ENCODE results near the gene ERICH2.

ERICH2 gene

DNA sequence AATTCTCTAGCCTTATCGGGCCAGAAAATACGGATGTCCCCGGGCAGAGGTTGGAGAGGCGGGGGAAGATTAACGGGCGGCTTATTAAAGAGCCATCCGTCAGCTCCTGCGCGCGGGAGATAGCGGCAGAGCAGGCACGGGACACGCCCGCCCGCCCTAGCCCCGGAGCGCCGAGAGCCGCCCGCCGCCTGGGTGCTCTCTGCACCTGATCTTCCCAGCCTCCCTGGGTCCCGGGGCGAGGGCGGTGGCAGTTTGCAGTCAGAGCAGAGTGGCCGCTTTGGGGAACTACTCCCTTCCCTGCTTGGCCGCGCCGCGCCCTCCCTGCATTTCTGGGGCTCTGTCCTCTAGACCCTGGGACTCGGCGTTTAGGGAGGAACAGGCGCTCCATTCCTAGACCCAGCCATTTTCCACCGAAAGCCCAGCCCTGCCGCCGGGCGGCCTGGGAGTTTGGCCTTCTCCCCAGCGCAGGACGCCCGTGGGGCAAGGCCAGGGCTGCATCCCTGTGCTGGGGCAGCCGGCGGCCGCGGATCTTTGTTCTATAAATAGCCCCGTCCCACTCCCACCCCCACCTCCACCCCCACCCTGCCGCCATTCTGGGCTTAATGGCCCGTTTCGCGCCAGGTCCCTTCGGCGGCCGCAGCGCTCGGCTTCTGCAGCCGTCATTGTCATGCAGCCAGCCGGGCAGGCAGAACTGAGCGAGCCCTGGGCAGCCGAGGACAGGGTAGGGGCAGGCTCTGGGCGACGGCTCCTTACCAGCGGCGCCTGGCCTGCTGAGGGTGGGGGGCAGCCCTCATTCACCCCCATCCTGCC lies 53.1 kb downstream of the ERICH2 start:
- peak overlapping the region; percentile 98 for H3K4me2 ChIP-seq (ENCODE audit: low read length)
- H2AK5ac ChIP-seq (ENCODE audit: low read length), result no peak overlapping the region
- peak overlapping the region; percentile 65 for H3K18ac ChIP-seq (ENCODE audit: low read length)
- H3K27ac ChIP-seq (ENCODE audit: low read depth, low read length), result no peak overlapping the region
- H3K9ac ChIP-seq (ENCODE audit: low read length), result peak overlapping the region; percentile 64
- no peaks in the 10 kb centered on the region for H3K79me2 ChIP-seq (ENCODE audit: control insufficient read depth, insufficient read depth, low read length)
- peak overlapping the region; percentile 9 for H2BK15ac ChIP-seq (replicated peaks; ENCODE audit: low read depth)
- H3K4ac ChIP-seq (ENCODE audit: low read depth, low read length), result peak overlapping the region; percentile 56
- no peak overlapping the region for H3K23ac ChIP-seq (ENCODE audit: low read length)
- no peak overlapping the region for H4K8ac ChIP-seq (ENCODE audit: low read depth, low read length)
- H3K4me1 ChIP-seq (ENCODE audit: control insufficient read depth, low read depth, low read length), result peaks cover 20% of the 10 kb centered on the region
- peak; percentile 59 for DNase-seq
- no peaks in the 10 kb centered on the region for H3K79me1 ChIP-seq (ENCODE audit: low read length)
- WGBS (ENCODE audit: extremely low coverage, insufficient coverage, low lambda C conversion rate), result no CpG with 5 or more reads among the region's 61 CpGs
- H3K56ac ChIP-seq (ENCODE audit: low read length), result peak overlapping the region; percentile 87
- H2BK120ac ChIP-seq (ENCODE audit: low read depth, low read length), result no peak overlapping the region
- H3K36me3 ChIP-seq (ENCODE audit: control insufficient read depth, insufficient read depth, low read length), result no peaks in the 10 kb centered on the region
- peak overlapping the region; percentile 5 for H2BK5ac ChIP-seq (ENCODE audit: low read length)
- H3K27me3 ChIP-seq (ENCODE audit: insufficient read depth, low read length, poor library complexity), result no peaks in the 10 kb centered on the region
- H3K4me3 ChIP-seq (ENCODE audit: low read length), result peak overlapping the region; percentile 10
- H4K5ac ChIP-seq (ENCODE audit: low read length), result no peak overlapping the region

DNA sequence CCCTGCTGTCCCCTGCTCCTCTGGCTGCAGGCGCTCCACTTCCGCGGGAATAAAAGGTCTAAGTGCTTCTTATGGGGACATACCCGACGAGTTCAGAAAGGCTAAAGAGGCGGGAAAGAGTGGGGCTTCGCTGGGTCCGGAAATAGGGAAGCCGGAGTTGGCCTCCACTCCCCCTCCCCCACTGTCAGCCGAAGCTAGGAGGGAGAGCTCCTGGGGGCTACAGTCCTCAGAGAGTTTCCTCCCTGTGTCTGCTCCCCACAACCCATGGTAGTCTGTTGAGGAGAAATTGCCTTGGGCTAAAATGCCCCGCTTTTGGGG lies 53.7 kb downstream of the ERICH2 start:
- H3K56ac ChIP-seq (ENCODE audit: low read length), result peak overlapping the region; percentile 71
- H3K4me3 ChIP-seq (ENCODE audit: low read length), result no peak overlapping the region
- H2BK5ac ChIP-seq (ENCODE audit: low read length), result peak overlapping the region; percentile 5
- H3K4me2 ChIP-seq (ENCODE audit: low read length), result peak overlapping the region; percentile 18
- DNase-seq, result peak; percentile 75
- H3K4ac ChIP-seq (ENCODE audit: low read depth, low read length), result peak overlapping the region; percentile 56
- H3K23ac ChIP-seq (ENCODE audit: low read length), result no peak overlapping the region
- no peak overlapping the region for H2BK120ac ChIP-seq (ENCODE audit: low read depth, low read length)
- H3K4me1 ChIP-seq (ENCODE audit: control insufficient read depth, low read depth, low read length), result peaks cover 20% of the 10 kb centered on the region
- no peaks in the 10 kb centered on the region for H3K27me3 ChIP-seq (ENCODE audit: insufficient read depth, low read length, poor library complexity)
- peak overlapping the region; percentile 9 for H2BK15ac ChIP-seq (replicated peaks; ENCODE audit: low read depth)
- H4K8ac ChIP-seq (ENCODE audit: low read depth, low read length), result no peak overlapping the region
- peak overlapping the region; percentile 65 for H3K18ac ChIP-seq (ENCODE audit: low read length)
- H3K36me3 ChIP-seq (ENCODE audit: control insufficient read depth, insufficient read depth, low read length), result no peaks in the 10 kb centered on the region
- no peaks in the 10 kb centered on the region for H3K79me1 ChIP-seq (ENCODE audit: low read length)
- no peak overlapping the region for H2AK5ac ChIP-seq (ENCODE audit: low read length)
- H3K79me2 ChIP-seq (ENCODE audit: control insufficient read depth, insufficient read depth, low read length), result no peaks in the 10 kb centered on the region
- no peak overlapping the region for H4K5ac ChIP-seq (ENCODE audit: low read length)
- H3K9ac ChIP-seq (ENCODE audit: low read length), result peak overlapping the region; percentile 45
- no CpG with 5 or more reads among the region's 11 CpGs for WGBS (ENCODE audit: extremely low coverage, insufficient coverage, low lambda C conversion rate)
- no peak overlapping the region for H3K27ac ChIP-seq (ENCODE audit: low read depth, low read length)

DNA sequence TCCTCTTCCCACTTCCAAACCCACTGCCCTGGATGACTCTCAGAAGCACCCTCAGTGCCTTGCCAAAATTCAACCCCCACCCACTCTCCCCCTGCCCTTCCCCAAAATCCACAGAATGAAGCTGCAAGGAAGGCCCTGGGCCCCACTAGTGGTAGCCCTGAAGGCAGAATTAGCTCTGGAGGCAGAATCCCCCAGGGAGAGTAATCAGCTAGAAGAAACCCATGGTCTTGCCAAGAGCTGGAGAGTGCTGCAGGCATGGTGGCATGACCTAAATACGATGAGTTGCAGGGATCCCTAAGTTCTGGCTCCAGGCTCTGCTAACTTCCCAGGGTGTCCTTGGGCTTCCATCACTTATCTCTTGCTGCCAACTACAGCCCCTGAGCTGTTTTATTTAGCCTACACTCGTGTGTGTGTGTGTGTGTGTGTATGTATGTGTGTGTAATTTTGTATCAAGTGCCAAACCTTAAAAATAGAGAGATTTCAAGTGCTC lies 54.4 kb downstream of the ERICH2 start:
- Histone ChIP-seq H3K79me2 (ENCODE audit: control insufficient read depth, insufficient read depth, low read length) (no peaks in the 10 kb centered on the region), H2AK5ac (ENCODE audit: low read length) (no peak overlapping the region), H2BK15ac (replicated peaks; ENCODE audit: low read depth) (no peak overlapping the region), H2BK120ac (ENCODE audit: low read depth, low read length) (no peak overlapping the region), H3K79me1 (ENCODE audit: low read length) (no peaks in the 10 kb centered on the region), H3K36me3 (ENCODE audit: control insufficient read depth, insufficient read depth, low read length) (no peaks in the 10 kb centered on the region), H3K18ac (ENCODE audit: low read length) (peak overlapping the region; percentile 65), H3K4me1 (ENCODE audit: control insufficient read depth, low read depth, low read length) (peaks cover 18% of the 10 kb centered on the region), H2BK5ac (ENCODE audit: low read length) (no peak overlapping the region), H3K56ac (ENCODE audit: low read length) (no peak overlapping the region), H3K9ac (ENCODE audit: low read length) (no peak overlapping the region), H3K4me3 (ENCODE audit: low read length) (no peak overlapping the region), H3K27me3 (ENCODE audit: insufficient read depth, low read length, poor library complexity) (no peaks in the 10 kb centered on the region), H3K27ac (ENCODE audit: low read depth, low read length) (no peak overlapping the region), H4K8ac (ENCODE audit: low read depth, low read length) (no peak overlapping the region), H3K4ac (ENCODE audit: low read depth, low read length) (no peak overlapping the region), H3K4me2 (ENCODE audit: low read length) (no peak overlapping the region), H3K23ac (ENCODE audit: low read length) (no peak overlapping the region), H4K5ac (ENCODE audit: low read length) (no peak overlapping the region)
- no CpG with 5 or more reads among the region's 2 CpGs for WGBS (ENCODE audit: extremely low coverage, insufficient coverage, low lambda C conversion rate)
- DNase-seq, result no peak

DNA sequence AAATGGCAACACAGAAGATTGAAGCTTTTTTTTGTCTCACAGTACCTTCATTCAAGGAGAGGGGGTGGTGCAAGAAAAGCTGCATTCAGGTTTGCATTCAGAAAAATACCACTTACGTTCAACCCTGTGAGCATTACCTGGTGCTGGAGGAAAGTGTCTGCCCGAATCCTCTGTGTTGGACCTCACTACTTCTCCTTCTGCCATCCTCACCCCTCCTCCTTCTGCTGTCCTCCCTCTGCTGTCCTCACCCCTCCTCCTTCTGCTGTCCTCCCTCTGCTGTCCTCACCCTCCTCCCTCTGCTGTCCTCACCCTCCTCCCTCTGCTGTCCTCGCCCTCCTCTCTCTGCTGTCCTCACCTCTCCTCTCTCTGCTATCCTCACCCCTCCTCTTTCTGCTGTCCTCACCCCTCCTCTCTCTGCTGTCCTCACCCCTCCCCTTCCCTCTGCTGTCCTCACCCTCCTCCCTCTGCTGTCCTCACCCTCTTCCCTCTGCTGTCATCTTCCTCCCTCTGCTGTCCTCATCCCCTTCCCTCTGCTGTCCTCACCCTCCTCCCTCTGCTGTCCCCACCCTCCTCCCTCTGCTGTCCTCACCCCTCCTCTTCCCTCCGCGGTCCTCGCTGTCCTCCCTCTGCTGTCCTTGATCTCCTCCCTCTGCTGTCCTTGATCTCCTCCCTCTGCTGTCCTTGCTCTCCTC lies 57.8 kb downstream of the ERICH2 start:
- WGBS (ENCODE audit: extremely low coverage, insufficient coverage, low lambda C conversion rate), result no CpG with 5 or more reads among the region's 6 CpGs
- Histone ChIP-seq H3K9ac (ENCODE audit: low read length) (no peak overlapping the region), H3K4me1 (ENCODE audit: control insufficient read depth, low read depth, low read length) (peaks cover 4% of the 10 kb centered on the region), H2BK120ac (ENCODE audit: low read depth, low read length) (no peak overlapping the region), H3K27ac (ENCODE audit: low read depth, low read length) (no peak overlapping the region), H3K56ac (ENCODE audit: low read length) (no peak overlapping the region), H3K23ac (ENCODE audit: low read length) (no peak overlapping the region), H3K4me3 (ENCODE audit: low read length) (no peak overlapping the region), H3K79me2 (ENCODE audit: control insufficient read depth, insufficient read depth, low read length) (no peaks in the 10 kb centered on the region), H4K8ac (ENCODE audit: low read depth, low read length) (no peak overlapping the region), H4K5ac (ENCODE audit: low read length) (no peak overlapping the region), H2BK15ac (replicated peaks; ENCODE audit: low read depth) (no peak overlapping the region), H3K79me1 (ENCODE audit: low read length) (no peaks in the 10 kb centered on the region), H2BK5ac (ENCODE audit: low read length) (no peak overlapping the region), H2AK5ac (ENCODE audit: low read length) (no peak overlapping the region), H3K4ac (ENCODE audit: low read depth, low read length) (no peak overlapping the region), H3K4me2 (ENCODE audit: low read length) (no peak overlapping the region), H3K18ac (ENCODE audit: low read length) (no peak overlapping the region), H3K36me3 (ENCODE audit: control insufficient read depth, insufficient read depth, low read length) (no peaks in the 10 kb centered on the region), H3K27me3 (ENCODE audit: insufficient read depth, low read length, poor library complexity) (no peaks in the 10 kb centered on the region)
- no peak for DNase-seq

DNA sequence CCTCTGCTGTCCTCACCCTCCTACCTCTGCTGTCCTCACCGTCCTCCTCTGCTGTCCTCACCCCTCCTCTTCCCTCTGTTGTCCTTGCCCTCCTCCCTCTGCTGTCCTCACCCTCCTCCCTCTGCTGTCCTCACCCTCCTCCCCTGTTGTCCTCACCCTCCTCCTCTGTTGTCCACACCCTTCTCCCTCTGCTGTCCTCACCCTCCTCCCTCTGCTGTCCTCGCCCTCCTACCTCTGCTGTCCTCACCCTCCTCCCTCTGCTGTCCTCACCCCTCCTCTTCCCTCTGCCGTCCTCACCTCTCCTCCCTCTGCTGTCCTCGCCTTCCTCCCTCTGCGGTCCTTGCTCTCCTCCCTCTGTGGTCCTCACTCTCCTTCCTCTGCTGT lies 58.3 kb downstream of the ERICH2 start:
- Histone ChIP-seq H3K4ac (ENCODE audit: low read depth, low read length) (no peak overlapping the region), H4K8ac (ENCODE audit: low read depth, low read length) (no peak overlapping the region), H2BK15ac (replicated peaks; ENCODE audit: low read depth) (no peak overlapping the region), H3K36me3 (ENCODE audit: control insufficient read depth, insufficient read depth, low read length) (no peaks in the 10 kb centered on the region), H3K27ac (ENCODE audit: low read depth, low read length) (no peak overlapping the region), H2AK5ac (ENCODE audit: low read length) (no peak overlapping the region), H3K4me2 (ENCODE audit: low read length) (no peak overlapping the region), H3K4me3 (ENCODE audit: low read length) (no peak overlapping the region), H3K79me2 (ENCODE audit: control insufficient read depth, insufficient read depth, low read length) (no peaks in the 10 kb centered on the region), H3K18ac (ENCODE audit: low read length) (no peak overlapping the region), H3K79me1 (ENCODE audit: low read length) (no peaks in the 10 kb centered on the region), H3K9ac (ENCODE audit: low read length) (no peak overlapping the region), H2BK5ac (ENCODE audit: low read length) (no peak overlapping the region), H3K23ac (ENCODE audit: low read length) (no peak overlapping the region), H3K27me3 (ENCODE audit: insufficient read depth, low read length, poor library complexity) (no peaks in the 10 kb centered on the region), H2BK120ac (ENCODE audit: low read depth, low read length) (no peak overlapping the region), H3K4me1 (ENCODE audit: control insufficient read depth, low read depth, low read length) (peaks cover 4% of the 10 kb centered on the region), H4K5ac (ENCODE audit: low read length) (no peak overlapping the region), H3K56ac (ENCODE audit: low read length) (no peak overlapping the region)
- WGBS (ENCODE audit: extremely low coverage, insufficient coverage, low lambda C conversion rate), result no CpG with 5 or more reads among the region's 5 CpGs
- no peak for DNase-seq
